Heart left ventricle (tissue), 16 donors: ENCODE data around the gene ZFP64. TPM values are rescaled to one million over a fixed set of nuclear protein-coding genes. Genes with fewer than 3 reads are reported as not detected.
"Not testable (repeated sequence)": the region's sequence is repeated elsewhere in the genome, so short reads cannot be mapped to it uniquely, and the experiment has no call there.

Source experiments
- ATAC-seq, 4 donors: fragments of 200-7000 bp; cut with Tn5 transposase; one replicate each; pipeline ENCODE4 v1.9.1; 2020 to 2022; ENCODE audit warnings: moderate library complexity in 4 of 4, mild to moderate bottlenecking in 3 of 4, moderate number of reproducible peaks in 1 of 4
- DNase-seq, 5 donors: peaks; one replicate each; pipeline ENCODE4 v3.0.0-alpha.2; 2020
- H3K27ac ChIP-seq, 12 donors: fragments of 200-600 bp; sonication (generic) in 4 of 12; one replicate each; pipeline versions ENCODE4 v1.5.0 to v1.8.0; 2016 to 2022; ENCODE audit warnings: mild to moderate bottlenecking in 2 of 12
- H3K27me3 ChIP-seq, 9 donors: fragments of 200-600 bp; sonication (generic) in 2 of 9; one replicate each; pipeline versions ENCODE4 v1.5.1 to v1.8.0; 2016 to 2022; ENCODE audit warnings: mild to moderate bottlenecking in 3 of 9
- H3K36me3 ChIP-seq, 9 donors: fragments of 200-600 bp; sonication (generic) in 2 of 9; one replicate each; pipeline versions ENCODE4 v1.5.0 to v1.8.0; 2018 to 2022; ENCODE audit warnings: mild to moderate bottlenecking in 2 of 9
- H3K4me1 ChIP-seq, 12 donors: fragments of 200-600 bp; sonication (generic) in 4 of 12; one replicate each; pipeline versions ENCODE4 v1.5.0 to v1.8.0; 2016 to 2022; ENCODE audit warnings: mild to moderate bottlenecking in 3 of 12
- H3K4me3 ChIP-seq, 12 donors: fragments of 200-600 bp; sonication (generic) in 4 of 12; one replicate each; pipeline versions ENCODE4 v1.5.0 to v1.8.0; 2017 to 2022; ENCODE audit warnings: mild to moderate bottlenecking in 9 of 12, moderate library complexity in 4 of 12
- H3K9me3 ChIP-seq, 12 donors: fragments of 200-600 bp; sonication (generic) in 4 of 12; one replicate each; pipeline versions ENCODE4 v1.5.0 to v1.8.0; 2016 to 2022; ENCODE audit warnings: mild to moderate bottlenecking in 1 of 12
- POLR2A ChIP-seq, 2 donors: fragments of 450-650 bp; IDR thresholded peaks; one replicate each; pipeline ENCODE4 v1.6.1; 2017; ENCODE audit warnings: antibody characterized with exemption in 2 of 2, mild to moderate bottlenecking in 2 of 2, moderate library complexity in 2 of 2
- WGBS, 4 donors: extraction: QIAGEN DNeasy Blood & Tissue Kit in 2 of 4; methylation state at CpG; one replicate each; pipeline versions ENCODE4 v1.1.5 to v1.1.7; 2013 to 2018; 5-methylcytosine and 5-hydroxymethylcytosine counted together
- intact Hi-C, 10 donors: fragments of 100-400 bp; cut with DNase I; formaldehyde crosslinking; loops; one replicate each; pipeline versions ENCODE4 v1.11.1 to v1.14.2; 2022
- polyA plus RNA-seq, 2 donors: library from polyadenylated mRNA; stranded (reverse); fragments of 200-250 nt; gene quantifications; one replicate each; pipeline ENCODE4 v1.2.3, GENCODE V29; 2013
- total RNA-seq, 9 donors: library from RNA; depleted of rRNA in 2 of 9; stranded (reverse); fragments of >200 nt in 2 of 9; fragmentation: NEBNext Ultra II Directional in 3 of 9; extraction: Animal tissue kit (Norgen Biotek cat#: 25700) in 3 of 9; gene quantifications; one replicate each; pipeline versions ENCODE4 v1.1.0 to v1.2.4, GENCODE V29; 2016 to 2023
- TF ChIP-seq, protein P1 (sequence below), 12 donors: fragments of 200-600 bp; sonication (generic) in 4 of 12; IDR thresholded peaks; one replicate each; pipeline versions ENCODE4 v1.5.0 to v1.8.0; 2018 to 2022; ENCODE audit warnings: antibody characterized with exemption in 12 of 12, mild to moderate bottlenecking in 5 of 12
- donor health status: ischemic (EF 13 %, LVEDD 7.1; RV severe dilation, severe dysfunction).
- donor health status: healthy with polysubstance abuse.
- donor health status: DM: no; HTN: yes; CAD: no.
- donor health status: DM: no; HTN: no; CAD: no.
- donor health status: ischemic (EF 25% LVEDD 6.9; RV normal size, moderate dysfunction).
- donor health status: ischemic (EF 25% LVEDD 5.7; RV mildly dilated, moderate dysfunction).
- donor health status: healthy.
- donor health status: DM: yes; HTN: yes; CAD: no.
- donor health status: ischemic (EF 35%, LVEDD 5.7; RV mildly dilated, moderate dysfunction).
- donor health status: nonischemic (EF 11% LVEDD 7.7; RV severe dilation, severe dysfunction).
- donor health status: DM: yes; HTN: yes; CAD: no.
- donor health status: PGD.
- donor health status: ischemic (EF 29% LVEDD 5.4; RV normal size, mild dysfunction).
- donor health status: nonischemic (EF 23%, LVEDD 6.1; RV moderate dilation, normal function).

ZFP64 gene
- total and polyA plus RNA-seq, 11 donors = 2.0 to 12.5 (median 9.2) TPM

- no peaks in the 10 kb centered on the region for H3K27me3 ChIP-seq
- TF ChIP-seq, protein P1, sequence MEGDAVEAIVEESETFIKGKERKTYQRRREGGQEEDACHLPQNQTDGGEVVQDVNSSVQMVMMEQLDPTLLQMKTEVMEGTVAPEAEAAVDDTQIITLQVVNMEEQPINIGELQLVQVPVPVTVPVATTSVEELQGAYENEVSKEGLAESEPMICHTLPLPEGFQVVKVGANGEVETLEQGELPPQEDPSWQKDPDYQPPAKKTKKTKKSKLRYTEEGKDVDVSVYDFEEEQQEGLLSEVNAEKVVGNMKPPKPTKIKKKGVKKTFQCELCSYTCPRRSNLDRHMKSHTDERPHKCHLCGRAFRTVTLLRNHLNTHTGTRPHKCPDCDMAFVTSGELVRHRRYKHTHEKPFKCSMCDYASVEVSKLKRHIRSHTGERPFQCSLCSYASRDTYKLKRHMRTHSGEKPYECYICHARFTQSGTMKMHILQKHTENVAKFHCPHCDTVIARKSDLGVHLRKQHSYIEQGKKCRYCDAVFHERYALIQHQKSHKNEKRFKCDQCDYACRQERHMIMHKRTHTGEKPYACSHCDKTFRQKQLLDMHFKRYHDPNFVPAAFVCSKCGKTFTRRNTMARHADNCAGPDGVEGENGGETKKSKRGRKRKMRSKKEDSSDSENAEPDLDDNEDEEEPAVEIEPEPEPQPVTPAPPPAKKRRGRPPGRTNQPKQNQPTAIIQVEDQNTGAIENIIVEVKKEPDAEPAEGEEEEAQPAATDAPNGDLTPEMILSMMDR (IDR thresholded peaks at IDR 0.05) = no peak
- TF ChIP-seq POLR2A (IDR thresholded peaks at IDR 0.05) = no peak
- intact Hi-C loops = no loop called here
- 90 to 96% (median 93%) methylated on average over 4 of the region's 4 CpGs for WGBS, 4 donors
- no peak overlapping the region for H3K4me3 ChIP-seq
- no peaks in the 10 kb centered on the region for H3K36me3 ChIP-seq
- H3K27ac ChIP-seq = no peak overlapping the region
- no peaks in the 10 kb centered on the region for H3K9me3 ChIP-seq
- ATAC-seq (no peak), DNase-seq (no peak)
- peaks cover 0 to 6% (median 0%) of the 10 kb centered on the region in 12 donors for H3K4me1 ChIP-seq
These were observed 43.5 kb upstream of the ZFP64 start for GRCh38 chr20:52235129-52235528.

- Histone ChIP-seq H3K27ac (no peak overlapping the region), H3K27me3 (no peaks in the 10 kb centered on the region), H3K9me3 (no peaks in the 10 kb centered on the region), H3K4me3 (no peak overlapping the region), H3K36me3 (no peaks in the 10 kb centered on the region), H3K4me1 (peaks cover 0 to 6% (median 0%) of the 10 kb centered on the region in 12 donors)
- intact Hi-C loops = no loop called here
- TF ChIP-seq, protein P1 (IDR thresholded peaks at IDR 0.05) = no peak
- no peak for TF ChIP-seq POLR2A (IDR thresholded peaks at IDR 0.05)
- 71 to 100% (median 82%) methylated on average over 1 of the region's 1 CpG for WGBS, 4 donors
- ATAC-seq = no peak
- DNase-seq = no peak
These were observed 42.9 kb upstream of the ZFP64 start for GRCh38 chr20:52234302-52235045.

- peaks cover 0 to 6% (median 0%) of the 10 kb centered on the region in 12 donors for H3K4me1 ChIP-seq
- no peak for ATAC-seq
- no peaks in the 10 kb centered on the region for H3K9me3 ChIP-seq
- no peak overlapping the region for H3K4me3 ChIP-seq
- no peak overlapping the region for H3K27ac ChIP-seq
- TF ChIP-seq, protein P1 (IDR thresholded peaks at IDR 0.05) = no peak
- no peak for TF ChIP-seq POLR2A (IDR thresholded peaks at IDR 0.05)
- intact Hi-C loops = no loop called here
- no peak for DNase-seq
- H3K36me3 ChIP-seq = no peaks in the 10 kb centered on the region
- peaks cover 0 to 16% (median 0%) of the 10 kb centered on the region in 9 donors for H3K27me3 ChIP-seq
These were observed 39.7 kb upstream of the ZFP64 start for GRCh38 chr20:52231230-52231746.

GRCh38 chr20:52230409-52230808 is 38.8 kb upstream of the ZFP64 start:
- H3K9me3 ChIP-seq = no peaks in the 10 kb centered on the region
- no peak overlapping the region for H3K4me3 ChIP-seq
- H3K27me3 ChIP-seq = peaks cover 0 to 24% (median 0%) of the 10 kb centered on the region in 9 donors
- WGBS, 4 donors = 32 to 44% (median 38%) methylated on average over 3 of the region's 3 CpGs
- H3K4me1 ChIP-seq = peaks cover 0 to 6% (median 0%) of the 10 kb centered on the region in 12 donors
- no peak for TF ChIP-seq POLR2A (IDR thresholded peaks at IDR 0.05)
- TF ChIP-seq, protein P1 (IDR thresholded peaks at IDR 0.05) = no peak
- H3K36me3 ChIP-seq = no peaks in the 10 kb centered on the region
- no peak overlapping the region for H3K27ac ChIP-seq
- intact Hi-C loops = no loop called here
- DNase-seq = no peak
- no peak for ATAC-seq

DNA sequence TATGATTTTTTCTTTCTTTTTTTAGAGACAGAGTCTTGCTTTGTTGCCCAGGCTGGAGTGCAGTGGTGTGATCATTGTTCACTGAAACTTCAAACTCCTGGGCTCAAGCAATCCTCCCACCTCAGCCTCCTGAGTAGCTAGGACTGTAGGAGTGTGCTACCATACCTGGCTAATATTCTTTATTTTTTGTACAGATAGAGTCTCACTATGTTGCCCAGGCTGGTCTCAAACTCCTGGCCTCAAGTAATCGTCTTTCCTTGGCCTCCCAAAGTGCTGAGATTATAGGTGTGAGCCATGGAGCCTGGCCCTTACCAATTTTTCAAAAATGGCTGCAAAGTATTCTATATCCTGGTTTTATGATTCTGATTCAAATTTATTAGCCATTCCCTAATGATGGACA is 37.8 kb upstream of the ZFP64 start:
- ATAC-seq, H3K9me3 ChIP-seq, H3K4me1 ChIP-seq, H3K4me3 ChIP-seq, DNase-seq, H3K36me3 ChIP-seq, intact Hi-C loops, H3K27ac ChIP-seq: not testable (repeated sequence)
- WGBS, 4 donors = 69 to 79% (median 71%) methylated on average over 1 of the region's 1 CpG
- H3K27me3 ChIP-seq = peaks cover 0 to 24% (median 0%) of the 10 kb centered on the region in 9 donors
